Loucy (cell line): Measurements from ENCODE around the gene IQCH.

Source experiments
- H2AFZ ChIP-seq: fragments of 200-600 bp; sonication (generic); 2 replicates; pipeline ENCODE4 v1.6.0; 2016; ENCODE audit warnings: antibody characterized with exemption, mild to moderate bottlenecking, low read length, moderate library complexity
- H3F3A ChIP-seq: fragments of 200-600 bp; 2 replicates; pipeline ENCODE4 v1.6.0; 2016; ENCODE audit warnings: antibody characterized with exemption, low read depth, mild to moderate bottlenecking
- H3K27me3 ChIP-seq: fragments of 200-600 bp; sonication (generic); 2 replicates; pipeline ENCODE4 v1.6.1; 2014; ENCODE audit warnings: low read length, mild to moderate bottlenecking; ENCODE audit not compliant: insufficient read depth, poor library complexity, severe bottlenecking
- H3K36me3 ChIP-seq: fragments of 200-600 bp; sonication (generic); 2 replicates; pipeline ENCODE4 v1.6.1; 2016; ENCODE audit warnings: low read length; ENCODE audit not compliant: insufficient read depth
- H3K4me1 ChIP-seq: fragments of 200-600 bp; sonication (generic); 2 replicates; pipeline ENCODE4 v1.5.1; 2014; ENCODE audit warnings: low read length, mild to moderate bottlenecking; ENCODE audit not compliant: insufficient read depth, poor library complexity, severe bottlenecking
- H3K4me2 ChIP-seq: fragments of 200-600 bp; sonication (generic); 2 replicates; pipeline ENCODE4 v1.6.0; 2014; ENCODE audit warnings: antibody characterized with exemption, low read length, low read depth, mild to moderate bottlenecking; ENCODE audit not compliant: poor library complexity, severe bottlenecking
- H3K4me3 ChIP-seq: fragments of 200-600 bp; sonication (generic); 2 replicates; pipeline ENCODE4 v1.5.1; 2014; ENCODE audit warnings: low read length, mild to moderate bottlenecking, mixed read lengths; ENCODE audit not compliant: poor library complexity, severe bottlenecking
- H3K79me2 ChIP-seq: fragments of 200-600 bp; sonication (generic); 2 replicates; pipeline ENCODE4 v1.6.1; 2014; ENCODE audit warnings: low read length; ENCODE audit not compliant: insufficient read depth
- H3K9ac ChIP-seq: fragments of 200-600 bp; sonication (generic); 2 replicates; pipeline ENCODE4 v1.6.0; 2014; ENCODE audit warnings: mild to moderate bottlenecking, low read depth, low read length, moderate library complexity; ENCODE audit not compliant: poor library complexity, severe bottlenecking
- H3K9me2 ChIP-seq: fragments of 200-600 bp; sonication (generic); replicated peaks from 2 replicates; pipeline ENCODE4 v1.6.1; 2016; ENCODE audit warnings: low read depth, low read length, mixed read lengths
- H3K9me3 ChIP-seq: fragments of 200-600 bp; sonication (generic); 2 replicates; pipeline ENCODE4 v1.6.1; 2014; ENCODE audit warnings: mild to moderate bottlenecking, antibody characterized with exemption, low read length, low read depth; ENCODE audit not compliant: insufficient read depth
- H4K20me1 ChIP-seq: fragments of 200-600 bp; sonication (generic); 2 replicates; pipeline ENCODE4 v1.6.0; 2014; ENCODE audit warnings: antibody characterized with exemption, low read length, mild to moderate bottlenecking; ENCODE audit not compliant: insufficient read depth, poor library complexity, severe bottlenecking
- CTCF ChIP-seq: fragments of 200-600 bp; sonication (generic); conservative IDR thresholded peaks from 2 replicates; pipeline ENCODE4 v1.5.1; 2014; ENCODE audit warnings: mild to moderate bottlenecking, antibody characterized with exemption, low read length
- EZH2phosphoT487 ChIP-seq: fragments of 200-600 bp; IDR thresholded peaks from 2 replicates; pipeline ENCODE4 v1.6.1; 2018; ENCODE audit warnings: antibody characterized with exemption, mild to moderate bottlenecking, moderate library complexity, borderline replicate concordance

The IQCH gene

GRCh38 chr15:67456677-67457529 is 202.3 kb downstream of the IQCH start:
- Histone ChIP-seq H4K20me1 (no peaks in the 10 kb centered on the region), H3K4me3 (no peak overlapping the region), H3K4me1 (no peaks in the 10 kb centered on the region), H3K27me3 (no peaks in the 10 kb centered on the region), H3K36me3 (no peaks in the 10 kb centered on the region), H3F3A (peaks cover 3% of the 10 kb centered on the region; the same call in 1 of the 2 replicates), H3K9me3 (no peaks in the 10 kb centered on the region), H3K79me2 (no peaks in the 10 kb centered on the region), H3K4me2 (no peak overlapping the region), H3K9ac (no peak overlapping the region), H2AFZ (no peak overlapping the region), H3K9me2 (no peaks in the 10 kb centered on the region)
- no peak for TF ChIP-seq EZH2phosphoT487
- TF ChIP-seq CTCF, result peak; percentile 97

GRCh38 chr15:67458331-67459029 is 203.9 kb downstream of the IQCH start:
- no peaks in the 10 kb centered on the region for H4K20me1 ChIP-seq
- no peak for TF ChIP-seq CTCF
- TF ChIP-seq EZH2phosphoT487, result no peak
- no peak overlapping the region for H2AFZ ChIP-seq
- peaks cover 3% of the 10 kb centered on the region; the same call in 1 of the 2 replicates for H3F3A ChIP-seq
- H3K27me3 ChIP-seq, result no peaks in the 10 kb centered on the region
- H3K9me2 ChIP-seq, result no peaks in the 10 kb centered on the region
- H3K36me3 ChIP-seq, result no peaks in the 10 kb centered on the region
- no peak overlapping the region for H3K4me2 ChIP-seq
- H3K4me3 ChIP-seq, result no peak overlapping the region
- no peaks in the 10 kb centered on the region for H3K4me1 ChIP-seq
- H3K79me2 ChIP-seq, result no peaks in the 10 kb centered on the region
- no peak overlapping the region for H3K9ac ChIP-seq
- no peaks in the 10 kb centered on the region for H3K9me3 ChIP-seq

- no peaks in the 10 kb centered on the region for H3K27me3 ChIP-seq
- H3K4me3 ChIP-seq, result no peak overlapping the region
- H3K4me2 ChIP-seq, result no peak overlapping the region
- no peaks in the 10 kb centered on the region for H3K9me3 ChIP-seq
- H3K9ac ChIP-seq, result no peak overlapping the region
- H3K4me1 ChIP-seq, result peaks cover 4% of the 10 kb centered on the region
- TF ChIP-seq CTCF, result no peak
- TF ChIP-seq EZH2phosphoT487, result no peak
- no peaks in the 10 kb centered on the region for H3K36me3 ChIP-seq
- no peaks in the 10 kb centered on the region for H3K79me2 ChIP-seq
- no peaks in the 10 kb centered on the region for H4K20me1 ChIP-seq
- H2AFZ ChIP-seq, result no peak overlapping the region
- peaks cover 3% of the 10 kb centered on the region; the same call in 1 of the 2 replicates for H3F3A ChIP-seq
- no peaks in the 10 kb centered on the region for H3K9me2 ChIP-seq
Measured at GRCh38 chr15:67460521-67460920, 205.9 kb downstream of the IQCH start.
